Medulla oblongata (tissue), 1 donor: Measurements from ENCODE around the gene SNAP47.

ENCODE experiments used
- DNase-seq: peaks from one replicate; pipeline ENCODE4 v3.0.0-alpha.2; 2015; ENCODE audit errors: extremely low spot score

SNAP47 gene

DNA sequence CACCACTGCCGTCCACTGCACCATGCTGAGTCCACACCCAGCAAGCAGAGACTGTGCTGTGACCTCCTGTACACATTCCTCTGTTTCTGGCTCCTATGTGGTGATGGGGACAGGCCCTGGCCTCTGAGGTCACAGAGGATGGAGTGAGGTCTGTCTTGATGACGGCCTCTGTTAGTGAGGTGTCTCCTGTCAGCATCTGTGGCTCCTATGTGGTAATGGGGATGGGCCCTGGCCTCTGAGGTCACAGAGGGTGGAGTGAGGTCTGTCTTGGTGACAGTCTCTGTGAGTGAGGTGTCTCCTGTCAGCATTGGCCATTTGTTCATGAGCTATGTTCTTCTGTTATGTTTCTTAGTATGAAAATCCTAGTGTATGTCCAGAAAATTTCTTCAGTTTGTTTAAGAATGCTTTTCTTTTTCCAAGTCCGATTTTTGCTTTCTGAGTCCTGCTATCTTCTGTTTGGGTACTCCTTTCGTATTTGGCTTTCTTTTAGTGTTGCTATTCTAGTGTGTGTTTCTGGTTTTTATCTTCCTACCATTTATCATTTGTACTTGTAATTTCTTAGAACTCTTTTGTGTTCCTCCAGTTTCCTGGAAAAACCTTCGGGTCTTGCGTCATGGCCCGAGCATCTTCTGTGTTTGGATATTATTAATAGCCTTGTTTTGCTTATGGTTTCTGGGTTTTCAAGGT lies 13.4 kb downstream of the SNAP47 start:
- DNase-seq, result no peak

DNA sequence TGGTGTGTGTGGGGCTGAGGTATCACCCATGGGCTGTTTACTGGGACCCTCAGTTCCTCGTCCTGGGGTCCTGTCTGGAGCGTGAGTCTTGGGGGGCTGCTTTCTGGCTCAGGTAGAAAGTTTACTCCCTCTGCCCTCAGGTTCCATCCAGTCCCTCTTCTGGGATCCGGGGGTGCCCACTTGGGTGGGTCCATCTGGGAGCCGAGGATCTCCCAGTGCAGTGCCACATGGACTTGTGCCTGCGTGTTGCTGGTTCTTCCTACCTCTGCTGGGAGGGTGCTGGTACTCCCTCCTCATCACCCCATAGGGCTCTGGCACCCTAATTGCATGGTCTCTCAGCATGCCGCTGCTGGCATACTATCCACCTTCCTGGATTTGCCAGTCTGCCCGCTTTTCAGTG lies 14.0 kb downstream of the SNAP47 start:
- no peak for DNase-seq

DNA sequence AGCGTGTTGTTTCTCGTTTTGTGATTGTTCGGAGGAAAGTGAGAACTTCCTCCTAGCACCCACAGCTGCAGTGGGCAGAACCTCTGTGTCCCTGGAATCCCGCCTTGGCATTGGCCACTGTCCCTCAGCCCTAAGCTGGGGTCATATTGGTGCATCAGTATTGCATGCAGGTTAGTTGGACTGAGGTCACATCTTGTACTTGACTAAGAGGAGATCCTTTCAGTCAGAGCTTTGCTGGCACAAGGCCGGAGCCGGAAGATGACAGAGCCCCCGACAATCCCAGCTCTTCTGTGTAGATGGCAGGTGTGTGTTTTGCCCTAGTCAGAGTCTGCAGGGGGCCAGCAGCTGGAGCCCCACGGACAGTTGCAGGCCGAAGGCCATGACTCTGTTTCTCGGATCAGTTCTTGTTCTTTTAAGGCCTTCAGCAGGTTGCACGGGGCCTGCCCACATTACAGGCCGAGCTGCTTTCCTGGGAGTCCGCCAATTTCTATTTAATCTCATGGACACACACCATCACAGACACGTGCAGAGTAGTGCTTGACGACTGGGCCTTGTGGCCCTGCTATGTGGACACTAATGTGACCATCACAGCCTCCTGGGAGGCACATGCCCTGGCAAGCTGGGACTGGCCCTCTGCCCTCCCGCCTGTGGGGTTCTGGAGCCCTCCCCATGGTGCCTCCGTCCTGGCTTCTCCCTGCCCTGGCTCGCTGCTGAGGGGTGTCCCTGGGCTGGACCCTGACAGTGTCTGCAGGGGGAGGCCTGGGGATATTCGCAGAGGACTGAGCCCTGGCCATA lies 14.9 kb downstream of the SNAP47 start:
- DNase-seq, result no peak

DNA sequence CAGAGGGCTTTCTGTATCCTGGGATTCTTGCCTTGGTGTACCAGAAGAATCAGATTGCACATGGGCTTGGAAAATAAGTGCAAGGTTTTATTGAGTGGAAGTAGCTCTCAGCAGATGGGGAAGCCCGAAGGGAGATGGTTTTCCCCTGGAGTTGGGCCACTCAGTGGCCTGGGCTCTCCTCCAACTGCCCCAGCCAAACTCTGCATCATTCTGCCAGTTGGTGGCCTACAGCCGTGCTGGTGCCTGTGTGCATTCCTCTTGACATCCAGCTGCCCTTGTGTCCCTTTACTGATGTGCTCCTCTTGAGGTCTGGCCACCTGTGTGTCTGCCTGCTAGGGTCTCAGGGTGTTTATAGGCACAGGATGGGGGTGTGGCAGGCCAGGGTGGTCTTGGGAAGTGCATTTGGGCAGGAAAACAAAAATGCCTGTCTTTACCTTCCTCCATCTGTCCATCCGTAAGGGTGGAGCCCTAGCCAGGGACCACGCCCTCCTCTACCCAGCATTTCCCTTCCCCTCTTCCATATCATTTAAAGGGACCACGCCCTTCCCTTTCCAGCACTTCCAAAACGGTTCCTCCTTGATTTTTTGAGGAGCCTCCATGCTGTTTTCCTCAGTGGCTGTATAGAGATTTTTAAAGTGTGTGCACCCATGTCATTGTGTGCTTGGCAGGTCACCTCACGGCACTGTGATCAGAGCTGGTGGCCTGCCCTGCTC lies 18.9 kb downstream of the SNAP47 start:
- peak; percentile 77 for DNase-seq

DNA sequence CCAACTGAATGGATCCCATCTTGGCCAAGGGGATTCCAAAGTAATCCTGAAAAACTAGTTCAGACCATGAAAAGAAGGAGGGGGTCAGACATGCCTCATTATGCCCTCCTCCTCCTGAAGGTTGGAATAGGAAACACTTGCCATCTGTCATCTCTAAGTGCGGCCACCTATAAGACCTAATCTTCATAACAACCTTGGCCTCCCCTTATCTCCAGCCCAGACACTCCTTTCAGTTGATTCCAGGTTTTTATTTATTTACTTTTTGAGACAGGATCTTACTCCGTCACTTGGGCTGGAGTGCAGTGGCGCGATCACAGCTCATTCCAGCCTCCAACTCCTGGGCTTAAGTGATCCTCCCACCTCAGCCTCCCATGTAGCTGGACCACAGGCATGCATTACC lies 19.7 kb downstream of the SNAP47 start:
- no peak for DNase-seq

DNA sequence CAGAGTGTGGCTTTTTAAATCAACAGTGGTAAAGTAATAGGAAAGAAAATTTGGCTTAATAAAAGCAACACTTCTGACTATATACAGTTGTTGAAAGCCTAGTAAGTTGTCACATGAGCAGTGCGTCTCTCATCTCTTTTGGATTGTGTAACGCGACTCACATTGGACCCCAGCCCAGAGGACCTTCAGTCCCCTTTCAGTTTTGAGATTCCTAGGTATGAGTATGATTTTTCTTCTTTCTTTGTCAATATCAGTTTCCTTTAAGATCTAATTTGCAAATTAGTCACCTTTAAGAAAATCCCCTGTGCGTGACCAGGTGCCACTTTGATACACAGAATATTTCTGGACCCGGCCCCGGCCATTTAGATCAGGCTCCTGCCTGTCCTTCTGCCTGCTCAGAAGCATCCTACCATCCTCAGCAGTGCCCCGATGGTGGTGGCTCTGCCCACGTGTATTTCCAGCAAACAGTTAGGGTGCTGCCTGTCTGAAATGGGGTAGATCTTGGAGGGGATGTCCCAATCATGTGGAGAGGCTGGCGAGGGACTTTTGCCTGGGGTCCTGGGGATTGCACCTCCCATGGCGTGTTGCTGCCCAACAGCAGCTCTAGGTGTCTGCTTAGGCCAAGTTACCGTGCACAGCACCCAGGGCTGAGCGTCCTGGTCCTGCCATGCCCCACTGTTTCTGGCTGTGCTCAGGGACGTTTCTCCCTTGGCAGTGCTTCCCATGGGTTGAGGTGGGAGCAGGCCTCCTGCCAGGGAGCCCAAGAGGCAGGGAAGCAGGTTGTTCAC lies 21.1 kb downstream of the SNAP47 start:
- DNase-seq, result no peak

DNA sequence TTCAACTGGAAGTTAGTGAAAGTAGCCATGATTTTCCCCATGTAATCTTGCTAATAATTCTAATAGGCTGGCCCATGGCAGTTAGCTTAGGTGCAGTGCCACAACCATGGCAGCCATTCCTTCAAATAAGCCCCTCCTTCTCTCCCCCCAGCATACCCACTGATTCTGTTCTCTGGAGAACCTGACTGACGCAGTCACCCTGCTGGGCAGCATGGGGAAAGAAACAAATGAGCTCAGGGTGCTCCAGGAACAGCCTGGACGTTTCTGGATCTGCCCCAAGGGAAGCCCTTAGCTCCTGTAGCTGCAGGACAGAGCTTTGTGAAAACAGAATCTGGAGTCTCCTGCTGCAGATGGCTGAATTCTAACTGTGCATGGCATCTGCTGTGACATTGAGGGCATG lies 22.5 kb downstream of the SNAP47 start:
- DNase-seq, result no peak

DNA sequence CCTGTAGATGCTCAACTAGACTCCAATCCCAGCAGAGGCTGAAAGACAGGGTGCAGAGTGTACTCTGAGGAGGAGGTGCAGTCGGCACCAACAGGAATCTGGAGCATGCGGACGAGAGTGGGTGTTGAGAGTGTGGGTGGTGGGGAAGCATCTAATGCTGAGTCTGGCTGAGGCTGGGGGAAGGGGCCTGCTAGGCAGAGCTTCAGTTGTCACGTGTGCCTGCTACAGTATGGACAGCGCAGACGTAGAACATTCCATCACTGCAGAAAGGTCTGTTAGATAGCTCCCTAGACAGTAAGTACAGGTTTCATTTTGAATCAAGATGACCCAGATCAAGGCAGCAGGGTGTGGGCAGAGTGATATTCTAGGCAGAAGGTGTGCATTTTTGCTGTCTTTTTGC lies 23.1 kb downstream of the SNAP47 start:
- no peak for DNase-seq

DNA sequence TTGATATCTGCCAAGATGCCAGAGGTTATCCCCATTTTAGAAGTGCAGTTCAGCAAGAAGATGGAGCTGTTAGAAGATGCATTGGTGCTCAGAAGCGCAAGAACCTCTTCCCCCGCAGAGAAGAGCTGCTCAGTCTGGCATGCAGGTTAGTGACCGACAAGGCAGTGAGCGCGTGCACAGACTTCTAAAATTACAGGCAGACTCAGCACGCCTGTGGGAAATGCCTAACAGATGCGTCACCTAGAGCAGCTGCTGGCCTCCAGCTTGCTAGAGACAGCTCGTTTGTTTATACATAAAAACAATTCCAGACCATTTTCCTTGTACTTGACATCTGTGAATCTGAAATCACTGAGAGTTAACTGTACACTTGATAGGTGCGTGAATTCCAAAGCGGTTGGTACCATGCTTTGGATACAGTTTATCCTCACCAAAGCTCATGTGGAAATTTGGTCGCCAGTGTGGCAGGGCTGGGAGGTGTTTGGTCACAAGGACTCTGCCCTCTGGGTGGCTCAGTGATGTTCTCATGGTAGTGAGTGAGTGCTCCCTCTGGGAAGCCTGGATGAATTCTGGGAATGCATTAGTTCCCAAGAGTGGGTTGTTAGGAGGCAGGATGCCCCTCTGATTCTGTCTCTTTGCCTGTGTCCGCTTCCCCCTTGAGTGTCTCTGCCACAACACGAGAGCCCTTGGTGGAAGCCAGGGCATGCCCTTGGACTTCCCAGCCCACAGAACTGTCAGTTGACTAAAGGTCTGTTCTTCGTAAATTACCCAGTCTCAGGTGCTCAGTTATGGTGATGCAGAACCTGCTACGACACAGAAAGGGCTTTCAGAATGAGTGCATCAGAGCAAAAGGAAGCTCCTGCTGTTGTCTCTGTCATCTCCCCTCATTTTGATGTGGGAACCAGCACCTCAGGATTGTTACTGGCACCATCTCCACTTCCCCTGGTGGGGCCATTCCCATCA lies 24.4 kb downstream of the SNAP47 start:
- DNase-seq, result no peak

DNA sequence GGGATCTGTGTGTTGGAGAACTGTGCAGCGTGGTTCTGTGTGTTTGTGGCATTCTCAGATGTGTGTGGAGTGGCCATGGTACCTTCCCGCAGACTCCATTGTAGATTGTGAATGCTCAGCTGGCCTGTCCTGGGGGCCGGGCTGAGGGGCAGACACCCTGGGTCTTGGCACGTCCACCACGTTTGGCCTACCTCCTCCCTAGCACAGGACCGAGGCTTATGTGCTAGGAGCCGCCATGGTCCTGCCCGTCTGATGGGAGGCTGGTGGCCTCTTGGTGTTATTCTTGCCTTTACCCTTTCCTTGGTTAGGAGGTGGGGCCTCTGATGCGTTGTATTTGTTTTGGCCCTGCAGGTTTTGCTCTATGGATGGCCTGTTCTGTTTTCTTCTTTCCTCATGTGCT lies 25.1 kb downstream of the SNAP47 start:
- no peak for DNase-seq

DNA sequence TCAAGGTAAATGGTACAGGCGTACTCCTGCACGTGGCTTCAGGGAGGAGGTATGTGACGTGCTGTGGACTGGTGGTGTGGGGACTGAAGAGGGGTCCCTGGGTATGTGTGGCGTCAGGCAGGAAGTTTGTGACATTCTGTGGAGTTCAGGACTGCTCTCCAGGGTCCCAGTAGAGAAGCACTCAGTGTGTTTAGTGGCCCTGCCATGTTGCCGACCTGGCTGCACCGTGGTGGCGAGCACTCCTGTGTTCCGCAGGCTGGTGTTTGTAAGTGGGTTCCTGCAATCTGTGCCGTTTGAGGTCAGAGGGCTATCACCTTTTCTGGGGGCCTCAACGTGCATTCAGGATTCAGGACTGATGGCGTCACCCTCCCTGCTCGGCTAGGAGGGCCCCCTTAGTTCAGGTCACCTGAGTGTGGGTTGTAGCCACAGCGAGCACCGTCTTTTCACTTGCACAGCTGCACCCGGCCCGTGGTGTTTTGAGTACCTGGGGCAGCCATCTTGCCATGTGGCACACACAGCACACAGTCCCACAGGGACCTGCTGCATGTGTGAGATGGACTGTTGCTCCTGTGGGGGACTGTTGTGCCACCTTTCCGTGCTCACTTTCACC lies 26.5 kb downstream of the SNAP47 start:
- no peak for DNase-seq

DNA sequence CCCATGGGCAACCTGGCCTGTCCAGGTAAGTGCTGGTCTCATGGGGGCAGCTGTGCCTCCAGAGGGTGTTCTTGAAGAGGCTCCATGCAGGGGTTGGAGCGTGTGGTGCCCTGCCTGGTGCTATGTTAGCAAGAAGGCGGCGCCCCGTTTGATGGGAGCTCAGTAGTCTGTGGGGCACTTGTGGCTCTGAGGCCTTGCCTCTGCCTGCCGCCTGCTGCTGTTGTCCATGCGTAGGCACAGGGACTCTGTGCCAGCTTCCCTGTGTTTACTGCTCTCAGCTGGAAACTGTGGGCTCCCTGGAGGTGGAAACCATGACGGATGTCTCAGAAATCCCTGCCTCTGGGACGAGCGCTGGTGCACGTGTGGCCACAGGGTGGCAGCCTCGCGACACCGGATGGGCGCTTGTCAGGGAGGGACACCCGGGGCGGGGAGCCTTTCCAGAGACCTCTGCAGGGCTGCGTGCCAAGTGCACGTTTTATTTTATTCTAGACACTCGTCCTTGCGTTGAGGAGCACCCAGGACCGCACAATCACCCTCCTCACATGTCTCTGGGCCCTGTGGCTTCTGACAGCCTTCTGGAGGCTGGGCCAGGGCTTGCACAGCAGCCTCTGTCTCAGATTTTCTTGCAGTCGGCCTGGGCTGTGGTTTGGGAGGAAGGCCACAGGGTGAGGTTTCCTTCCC lies 27.1 kb downstream of the SNAP47 start:
- peak; percentile 78 for DNase-seq

DNA sequence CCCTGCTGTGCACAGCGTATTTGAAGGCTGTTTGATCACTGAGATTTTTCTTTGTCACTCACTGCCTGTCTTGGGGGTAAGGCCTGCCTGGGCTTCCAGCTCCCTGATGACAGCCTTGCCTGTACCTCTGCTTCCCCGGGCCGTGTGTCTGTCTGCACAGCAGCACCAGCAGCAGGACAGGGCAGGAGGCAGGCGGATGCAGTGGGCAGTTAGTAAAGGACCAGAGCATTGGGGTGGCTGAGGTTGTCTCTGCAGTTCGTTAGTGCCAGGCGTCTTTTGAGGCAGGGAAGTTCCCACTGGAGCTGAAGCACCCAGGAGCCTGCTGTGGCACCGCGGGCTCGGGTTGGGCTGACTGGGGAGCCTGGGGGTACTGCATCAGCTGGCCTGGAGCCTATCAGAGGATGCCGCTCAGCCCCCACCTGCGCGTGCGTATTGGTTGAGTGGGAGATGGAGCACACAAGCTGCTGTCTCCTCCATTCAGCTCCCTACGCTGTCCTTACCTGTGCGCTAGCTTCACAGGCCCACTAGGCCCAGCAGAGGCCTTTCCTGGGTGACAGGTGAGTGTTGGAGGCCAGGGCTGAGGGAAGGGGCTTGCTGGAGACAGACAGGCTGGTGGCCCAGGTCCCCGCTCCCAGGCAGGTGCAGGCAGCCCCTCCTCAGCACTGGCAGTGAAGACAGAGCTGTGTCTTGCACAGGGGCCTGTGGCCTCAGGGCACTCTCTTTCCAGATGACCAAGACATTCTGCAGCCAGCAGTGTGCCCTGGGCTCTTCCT lies 28.2 kb downstream of the SNAP47 start:
- DNase-seq, result no peak

DNA sequence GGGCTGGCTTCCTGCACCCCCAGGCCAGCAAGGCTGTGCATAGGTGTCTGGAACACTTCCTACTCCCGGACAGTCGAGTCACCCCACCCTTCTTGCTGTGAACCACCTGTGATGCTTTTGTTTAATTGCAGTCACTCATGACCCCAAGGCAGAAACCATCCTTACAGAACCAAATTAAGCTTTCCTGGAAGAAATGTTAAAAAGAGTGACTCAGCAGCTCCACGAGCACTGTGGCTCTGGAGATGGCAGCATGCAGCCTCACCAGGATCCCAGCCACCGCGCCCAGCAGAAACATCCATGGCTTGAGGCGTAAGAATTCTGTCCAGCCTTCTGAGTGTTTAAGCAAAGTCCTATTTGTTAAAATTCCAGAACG lies 28.8 kb downstream of the SNAP47 start:
- no peak for DNase-seq

DNA sequence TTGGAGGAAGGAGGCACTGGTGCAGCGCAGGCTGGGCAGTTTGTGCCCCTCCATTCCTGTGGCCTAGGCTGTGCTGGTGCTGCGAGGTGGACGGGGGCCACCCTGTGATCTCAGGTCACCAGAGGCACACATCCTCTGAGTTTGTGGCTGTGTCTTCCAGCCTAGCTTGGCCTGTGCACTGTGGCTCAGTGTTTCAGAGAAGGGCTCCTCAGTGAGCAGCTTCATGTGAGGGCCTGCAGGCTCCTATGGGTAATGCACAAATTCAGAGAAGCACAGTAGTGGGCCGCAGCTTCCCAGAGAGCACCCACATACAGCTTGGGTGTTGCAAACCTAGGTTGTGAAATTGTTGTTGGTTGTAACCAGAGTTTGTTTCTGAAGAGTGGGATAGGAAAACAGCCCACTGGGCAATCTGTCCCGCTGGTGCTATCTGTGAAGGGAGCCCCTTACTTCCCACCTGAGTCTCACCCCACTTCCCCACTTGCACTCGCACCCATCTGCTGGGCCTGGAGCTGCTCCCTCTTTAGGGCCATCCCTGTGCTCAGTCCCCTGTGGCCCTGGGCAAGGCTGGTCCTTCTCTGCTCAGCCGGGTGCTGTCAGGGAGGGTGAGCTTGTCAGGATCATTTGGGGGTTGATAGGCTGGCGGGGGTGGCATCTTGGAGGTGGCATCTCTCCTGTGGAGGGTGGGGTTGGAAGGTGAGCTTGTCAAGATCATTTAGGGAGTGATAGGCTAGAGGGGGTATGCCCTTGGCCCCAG lies 30.2 kb downstream of the SNAP47 start:
- DNase-seq, result no peak

DNA sequence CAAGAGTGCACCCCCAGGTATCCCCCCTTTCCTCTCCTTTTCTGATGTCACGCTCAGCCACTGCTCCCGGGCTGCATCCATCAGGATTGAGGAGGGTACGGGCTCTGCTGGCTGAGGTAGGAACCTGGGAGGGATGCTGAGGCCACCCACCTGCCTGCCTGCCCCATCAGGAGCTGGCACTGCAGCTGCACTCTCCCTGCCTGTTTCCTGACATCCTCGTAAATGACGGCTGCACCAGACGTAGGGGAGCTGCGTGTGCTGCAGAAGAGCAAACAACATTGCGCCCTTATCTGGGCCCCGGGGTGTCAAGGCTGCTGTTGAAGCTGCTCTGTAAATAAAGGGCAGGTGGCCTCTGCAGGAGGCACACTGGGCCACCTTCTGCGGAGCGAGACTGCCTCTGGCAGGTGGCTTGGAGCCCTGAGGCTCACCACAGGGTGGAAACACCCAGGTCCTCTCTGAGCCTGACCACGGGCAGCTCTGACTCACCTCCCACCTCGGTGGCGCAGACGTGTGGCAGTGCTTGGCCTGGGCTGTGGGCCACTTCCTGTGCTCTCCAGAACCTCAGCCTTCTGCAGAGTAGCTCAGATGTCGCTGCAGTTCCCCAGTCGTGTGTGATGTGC lies 30.9 kb downstream of the SNAP47 start:
- no peak for DNase-seq

DNA sequence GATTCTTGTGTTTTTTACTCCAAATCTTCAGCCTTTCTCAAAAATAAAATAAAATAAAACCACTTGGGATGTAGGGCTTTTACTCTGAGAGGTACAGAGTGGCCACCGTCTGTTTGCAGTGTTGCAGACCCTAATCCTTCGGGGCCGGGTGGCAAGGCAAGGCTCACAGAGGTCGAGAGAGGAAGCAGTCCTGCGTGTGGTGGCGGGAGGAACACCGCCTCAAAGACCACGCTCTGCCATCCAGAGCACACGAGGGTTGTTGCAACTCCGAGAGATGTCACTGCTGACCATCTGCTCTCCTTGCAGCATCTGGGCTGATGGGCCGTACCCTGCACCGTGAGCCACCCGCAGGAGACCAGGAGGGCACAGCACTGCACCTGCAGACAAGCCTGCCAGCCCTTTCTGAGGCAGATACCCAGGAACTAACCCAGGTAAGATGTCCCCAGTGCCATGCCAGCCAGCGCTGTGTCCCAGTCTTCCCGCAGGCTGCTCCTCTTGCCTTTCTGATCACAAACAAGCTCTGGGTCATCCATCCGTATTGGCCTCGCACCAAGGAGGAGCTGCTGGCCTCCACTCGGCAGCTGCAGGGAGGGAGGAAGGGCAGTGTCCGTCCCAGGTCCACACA lies 31.5 kb downstream of the SNAP47 start:
- DNase-seq, result no peak
